HCT116 (cell line): ENCODE measurements around the gene CTNNA1. TPM values are rescaled to one million over a fixed set of nuclear protein-coding genes. Genes with fewer than 3 reads are reported as not detected.

Source experiments
- ATAC-seq: fragments of 200-7000 bp; cut with Tn5 transposase; 2 replicates; pipeline ENCODE4 v1.9.1; 2020; ENCODE audit warnings: mild to moderate bottlenecking, moderate library complexity
- BruUV-seq: library from RNA; stranded (reverse); fragments of 400-500 nt; replicated peaks from 2 replicates; lab custom pipeline; 2021; lab: Mats Ljungman, UMichigan
- CTCF ChIA-PET: fragments of 300-600 bp; sonication (Branson Sonifier 250); formaldehyde crosslinking; loops from one replicate; lab custom pipeline; 2021; ENCODE audit warnings: antibody characterized with exemption; lab: Charles Lee
- POLR2A ChIA-PET: fragments of 300-600, 350-600 bp; sonication (Branson Sonifier 250); formaldehyde crosslinking; loops from one replicate; lab custom pipeline; 2021; ENCODE audit warnings: antibody characterized with exemption; lab: Charles Lee
- RAD21 ChIA-PET, 2 experiments: fragments of 300-600 bp; sonication (Branson Sonifier 250); formaldehyde crosslinking; loops; one replicate each; lab custom pipeline; 2023; ENCODE audit warnings: low total read pairs in 2 of 2; ENCODE audit not compliant: uncharacterized antibody in 2 of 2, unreplicated experiment in 2 of 2, low non-redundant PET in 1 of 2; lab: Charles Lee
- DNase-seq: peaks from one replicate; pipeline ENCODE4 v3.0.0-alpha.2; 2010; ENCODE audit warnings: low read depth, low spot score
- H2AFZ ChIP-seq: fragments of 200-600 bp; shearing (Covaris generic), sonication (generic); 2 replicates; pipeline ENCODE4 v1.6.1; 2017; ENCODE audit warnings: low read depth, mixed run types, mixed read lengths, antibody characterized with exemption, low read length; ENCODE audit not compliant: poor library complexity, severe bottlenecking
- H3K27ac ChIP-seq: 2 replicates; pipeline ENCODE4 v1.5.1; 2012; ENCODE audit warnings: low read depth, low read length
- H3K27me3 ChIP-seq: fragments of 200-600 bp; sonication (generic); 2 replicates; pipeline ENCODE4 v1.6.1; 2016; ENCODE audit warnings: mixed run types, low read length, mixed read lengths; ENCODE audit not compliant: insufficient read depth
- H3K36me3 ChIP-seq, 2 experiments: fragments of 200-500 bp in 1 of 2; fragments of 200-600 bp in 1 of 2; sonication (Bioruptor generic) in 1 of 2; sonication (generic) in 1 of 2; 2 replicates each; pipeline versions ENCODE4 v1.5.1 to v1.6.1; 2014 to 2016; ENCODE audit warnings: low read length in 2 of 2, inconsistent platforms in 1 of 2, mixed read lengths in 1 of 2, mixed run types in 1 of 2; ENCODE audit not compliant: insufficient read depth in 2 of 2, control insufficient read depth in 1 of 2
- H3K4me1 ChIP-seq, 2 experiments: fragments of 200-600 bp in 1 of 2; sonication (generic) in 1 of 2; 2 replicates each; pipeline versions ENCODE4 v1.5.1 to v1.6.1; 2012 to 2017; ENCODE audit warnings: low read length in 2 of 2, inconsistent platforms in 1 of 2, mild to moderate bottlenecking in 1 of 2, mixed read lengths in 1 of 2, mixed run types in 1 of 2, moderate library complexity in 1 of 2; ENCODE audit not compliant: insufficient read depth in 2 of 2, control insufficient read depth in 1 of 2
- H3K4me2 ChIP-seq: fragments of 200-600 bp; sonication (generic); 2 replicates; pipeline ENCODE4 v1.6.1; 2017; ENCODE audit warnings: mixed run types, low read length, mixed read lengths
- H3K4me3 ChIP-seq, 2 experiments: fragments of 200-600 bp in 1 of 2; sonication (generic) in 1 of 2; replicated peaks in 1 of 2; 2 replicates each; pipeline ENCODE4 v1.5.1; 2011 to 2016; ENCODE audit warnings: low read length in 2 of 2, control low read depth in 1 of 2, low read depth in 1 of 2, mild to moderate bottlenecking in 1 of 2, mixed read lengths in 1 of 2, mixed run types in 1 of 2
- H3K79me2 ChIP-seq: fragments of 200-600 bp; sonication (generic); 2 replicates; pipeline ENCODE4 v1.6.1; 2017; ENCODE audit warnings: mild to moderate bottlenecking, mixed run types, low read length, moderate library complexity, mixed read lengths; ENCODE audit not compliant: insufficient read depth
- H3K9ac ChIP-seq: fragments of 200-600 bp; sonication (generic); 2 replicates; pipeline ENCODE4 v1.6.1; 2016; ENCODE audit warnings: low read length, mixed read lengths
- H3K9me2 ChIP-seq: fragments of 200-600 bp; sonication (generic), shearing (Covaris generic); 2 replicates; pipeline ENCODE4 v1.6.1; 2017; ENCODE audit warnings: mixed run types, mild to moderate bottlenecking, moderate library complexity; ENCODE audit not compliant: insufficient read depth
- H3K9me3 ChIP-seq, 2 experiments: fragments of 200-500 bp in 1 of 2; fragments of 200-600 bp in 1 of 2; sonication (Bioruptor generic) in 1 of 2; sonication (generic) in 1 of 2; 2 replicates each; pipeline ENCODE4 v1.6.1; 2014 to 2017; ENCODE audit warnings: low read length in 2 of 2, mixed read lengths in 2 of 2, inconsistent platforms in 1 of 2, low read depth in 1 of 2, mild to moderate bottlenecking in 1 of 2, mixed run types in 1 of 2, moderate library complexity in 1 of 2; ENCODE audit not compliant: control insufficient read depth in 1 of 2, insufficient read depth in 1 of 2
- H4K20me1 ChIP-seq: fragments of 200-600 bp; sonication (generic), shearing (Covaris generic); 2 replicates; pipeline ENCODE4 v1.6.1; 2017; ENCODE audit warnings: mixed run types, mild to moderate bottlenecking, moderate library complexity; ENCODE audit not compliant: insufficient read depth
- CTCF ChIP-seq, 3 experiments: fragments of 200-600 bp in 1 of 3; sonication (generic) in 1 of 3; IDR thresholded peaks in 2 of 3; conservative IDR thresholded peaks in 1 of 3; 2 replicates each; pipeline ENCODE4 v1.5.1; 2012 to 2017; ENCODE audit warnings: low read depth in 2 of 3, low read length in 2 of 3, antibody characterized with exemption in 1 of 3, borderline replicate concordance in 1 of 3, control low read depth in 1 of 3, mild to moderate bottlenecking in 1 of 3, mixed read lengths in 1 of 3, mixed run types in 1 of 3, moderate library complexity in 1 of 3; ENCODE audit not compliant: insufficient read depth in 1 of 3
- EGR1 ChIP-seq: IDR thresholded peaks from 2 replicates; pipeline ENCODE4 v1.6.1; 2012; ENCODE audit warnings: low read depth
- ELF1 ChIP-seq: IDR thresholded peaks from 2 replicates; pipeline ENCODE4 v1.6.1; 2012; ENCODE audit warnings: low read depth, borderline replicate concordance
- EZH2phosphoT487 ChIP-seq: fragments of 200-600 bp; IDR thresholded peaks from 2 replicates; pipeline ENCODE4 v1.6.1; 2018; ENCODE audit warnings: antibody characterized with exemption, borderline replicate concordance
- FOSL1 ChIP-seq: IDR thresholded peaks from 2 replicates; pipeline ENCODE4 v1.6.1; 2012; ENCODE audit warnings: low read depth
- JUND ChIP-seq: IDR thresholded peaks from 2 replicates; pipeline ENCODE4 v1.6.1; 2012
- POLR2A ChIP-seq: IDR thresholded peaks from 2 replicates; pipeline ENCODE4 v1.7.0; 2011; ENCODE audit warnings: borderline replicate concordance; ENCODE audit not compliant: insufficient read depth, insufficient read length; ENCODE audit errors: extremely low read depth
- POLR2AphosphoS5 ChIP-seq: IDR thresholded peaks from 2 replicates; pipeline ENCODE4 v1.6.1; 2011; ENCODE audit warnings: mild to moderate bottlenecking, low read depth, low read length, moderate library complexity
- SRF ChIP-seq: IDR thresholded peaks from 2 replicates; pipeline ENCODE4 v1.6.1; 2012; ENCODE audit warnings: low read depth
- ZFX ChIP-seq: fragments of 450-650 bp; IDR thresholded peaks from 2 replicates; pipeline ENCODE4 v1.6.1; 2017
- intact Hi-C: fragments of 100-400 bp; cut with micrococcal nuclease; formaldehyde crosslinking; loops from 2 replicates; pipeline ENCODE4 v1.10.0; 2022
- total RNA-seq: library from RNA; stranded (reverse); gene quantifications from one replicate; pipeline ENCODE4 v1.2.1, GENCODE V29; 2021; ENCODE audit not compliant: unreplicated experiment
- TF ChIP-seq, protein P1 (sequence below): IDR thresholded peaks from 2 replicates; pipeline ENCODE4 v1.6.1; 2012

Gene CTNNA1
- total RNA-seq, 1 experiment from 2014 or later, result 313 TPM

DNA sequence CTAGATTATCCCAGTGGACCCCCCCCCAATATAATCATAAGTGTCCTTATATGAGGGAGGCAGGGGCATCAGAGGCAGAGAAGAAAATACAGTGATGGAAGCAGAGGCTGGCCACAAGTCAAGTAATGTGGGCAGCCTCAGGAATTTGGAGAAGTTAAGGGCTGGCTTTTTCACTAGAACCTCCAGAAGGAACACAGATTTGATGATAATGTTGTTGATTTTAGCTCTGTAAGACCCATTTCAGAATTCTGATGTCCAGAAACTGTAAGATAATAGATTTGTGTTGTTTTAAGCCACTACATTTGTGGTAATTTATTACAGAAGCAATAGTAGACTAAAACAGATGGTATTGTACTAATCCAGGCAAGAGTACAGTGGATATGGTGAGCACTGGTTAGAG is 158.2 kb downstream of the CTNNA1 start:
- DNase-seq, result no peak
- Histone ChIP-seq H4K20me1 (no peaks in the 10 kb centered on the region), H3K9ac (no peak overlapping the region), H3K9me2 (no peaks in the 10 kb centered on the region), H3K27ac (no peak overlapping the region)
- CTCF ChIA-PET, result no interaction called here
- no TSS peak for BruUV-seq
- TF ChIP-seq POLR2A, result no peak
- TF ChIP-seq, all 23 proteins: peak for 0
- Histone ChIP-seq H3K36me3 (0 out of 4 replicates have a peak, but pooled peaks cover 2 to 3% of the 10 kb centered on the region in 2 experiments), H3K9me3 (no peaks in the 10 kb centered on the region), H3K4me1 (no peaks in the 10 kb centered on the region), H3K27me3 (no peaks in the 10 kb centered on the region), H2AFZ (no peak overlapping the region), H3K4me2 (no peak overlapping the region), H3K4me3 (no peak overlapping the region), H3K79me2 (no peaks in the 10 kb centered on the region; the same call in 1 of the 2 replicates)
- intact Hi-C loops, result no loop called here
- ChIA-PET RAD21 (no interaction called here), POLR2A (no interaction called here)
- no peak for ATAC-seq

DNA sequence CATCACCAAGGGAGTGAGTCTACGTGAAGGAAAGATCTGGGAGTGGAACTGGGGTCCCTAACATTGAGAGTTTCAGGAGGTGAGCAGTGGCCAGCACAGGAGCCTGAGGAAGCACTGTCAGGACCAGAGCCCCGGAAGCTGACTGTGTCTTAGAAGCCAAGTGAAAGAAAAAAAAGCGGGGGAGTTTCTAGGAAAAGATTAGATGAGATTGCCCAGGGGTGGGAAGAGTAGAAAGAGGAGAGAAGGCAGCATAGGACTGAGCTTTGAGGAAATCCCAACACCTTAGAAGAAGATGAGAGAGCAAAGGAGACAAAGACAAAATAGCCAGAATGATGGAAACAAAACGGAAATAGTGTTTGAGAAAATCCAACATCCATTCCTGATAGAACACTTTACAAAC is 158.9 kb downstream of the CTNNA1 start:
- RAD21 ChIA-PET, result no interaction called here

More for the DNA sequence above, 158.9 kb downstream of the CTNNA1 start:
- H3K9ac ChIP-seq, result no peak overlapping the region
- DNase-seq (no peak), ATAC-seq (no peak)
- H3K27ac ChIP-seq, result no peak overlapping the region
- H3K9me2 ChIP-seq, result no peaks in the 10 kb centered on the region
- 0 out of 4 replicates have a peak, but pooled peaks cover 2 to 3% of the 10 kb centered on the region in 2 experiments for H3K36me3 ChIP-seq
- no peaks in the 10 kb centered on the region for H3K4me1 ChIP-seq
- H3K4me2 ChIP-seq, result no peak overlapping the region
- H3K79me2 ChIP-seq, result no peaks in the 10 kb centered on the region; the same call in 1 of the 2 replicates
- no peak overlapping the region for H2AFZ ChIP-seq
- CTCF ChIA-PET, result no interaction called here
- H3K9me3 ChIP-seq, result no peaks in the 10 kb centered on the region
- intact Hi-C loops, result no loop called here
- no peak overlapping the region for H3K4me3 ChIP-seq
- no peaks in the 10 kb centered on the region for H3K27me3 ChIP-seq
- no peak for TF ChIP-seq EGR1
- TF ChIP-seq, protein P1, sequence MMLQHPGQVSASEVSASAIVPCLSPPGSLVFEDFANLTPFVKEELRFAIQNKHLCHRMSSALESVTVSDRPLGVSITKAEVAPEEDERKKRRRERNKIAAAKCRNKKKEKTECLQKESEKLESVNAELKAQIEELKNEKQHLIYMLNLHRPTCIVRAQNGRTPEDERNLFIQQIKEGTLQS, result no peak
- TF ChIP-seq ELF1, result no peak
- no peak for TF ChIP-seq FOSL1
- no peak for TF ChIP-seq POLR2A
- no peak for TF ChIP-seq CTCF (IDR thresholded peaks at IDR 0.05 in 2 of 3, conservative IDR thresholded peaks at IDR 0.05 in 1 of 3; ENCODE audit: borderline replicate concordance in 1 of 3, insufficient read depth in 1 of 3, low read depth in 2 of 3, low read length in 2 of 3)
- no peak for TF ChIP-seq EZH2phosphoT487
- no peak for TF ChIP-seq JUND
- no peak for TF ChIP-seq POLR2AphosphoS5
- no peak for TF ChIP-seq SRF
- no peak for TF ChIP-seq ZFX
- no TSS peak for BruUV-seq
- no peaks in the 10 kb centered on the region for H4K20me1 ChIP-seq
- POLR2A ChIA-PET, result no interaction called here
